ENCODE results near the gene EYS. TPM values are rescaled to one million over a fixed set of nuclear protein-coding genes. Genes with fewer than 3 reads are reported as not detected.

EYS gene
- total and polyA plus RNA-seq, 2 of the 13 experiments (the other 11 are each of a cell fraction or from before 2014, with no cell fraction given): 0.04 to 0.07 TPM

GRCh38 chr6:65126667-65127066, 580.4 kb downstream of the EYS start (continued):
- TF ChIP-seq ZNF460 (CRISPR knock-in tag; IDR thresholded peaks at IDR 0.05; ENCODE audit: borderline replicate concordance) (no peak), ZNF432 (CRISPR knock-in tag; IDR thresholded peaks at IDR 0.05; ENCODE audit: borderline replicate concordance) (no peak), SRY (CRISPR knock-in tag; IDR thresholded peaks at IDR 0.05) (no peak), POLR2AphosphoS5 (IDR thresholded peaks at IDR 0.05; ENCODE audit: low read depth, low read length) (no peak), RXRA (CRISPR knock-in tag; IDR thresholded peaks at IDR 0.05) (no peak), FOXK2 (IDR thresholded peaks at IDR 0.05) (no peak)

GRCh38 chr6:65123521-65123920, 583.5 kb downstream of the EYS start:
- FAIRE-seq: no peak
- Histone ChIP-seq H3K27ac (ENCODE audit: extremely low read length, insufficient read depth, low read length) (no peak overlapping the region), H3K4me1 (ENCODE audit: insufficient read depth, low read length) (no peaks in the 10 kb centered on the region), H3K36me3 (replicated peaks in 1 of 2; ENCODE audit: control insufficient read depth in 1 of 2, insufficient read depth in 2 of 2, low read length in 2 of 2) (no peaks in the 10 kb centered on the region), H3K9ac (ENCODE audit: insufficient read depth, low read depth, low read length) (no peak overlapping the region), H3K79me2 (ENCODE audit: insufficient read depth, low read length) (no peaks in the 10 kb centered on the region), H3K4me2 (ENCODE audit: low read depth, low read length) (no peak overlapping the region), H3K9me3 (ENCODE audit: low read length) (no peaks in the 10 kb centered on the region), H3K4me3 (replicated peaks in 1 of 3; ENCODE audit: insufficient read depth in 1 of 3, low read depth in 2 of 3, low read length in 3 of 3) (no peak overlapping the region), H4K20me1 (ENCODE audit: insufficient read depth, low read length) (no peaks in the 10 kb centered on the region), H2AFZ (ENCODE audit: low read length) (no peak overlapping the region), H3K27me3 (ENCODE audit: control insufficient read depth in 1 of 2, insufficient read depth in 2 of 2, low read length in 2 of 2) (no peaks in the 10 kb centered on the region)
- no peak for ATAC-seq
- intact Hi-C loops (cut with micrococcal nuclease; ENCODE audit: unreplicated experiment) (no loop called here), in situ Hi-C loops (cut with HindIII; ENCODE audit: extremely low pct_ligation_motif_present, low pct_unique_long_range_greater_than_20kb) (no loop called here)
- POLR2A ChIA-PET: no interaction called here
- TF ChIP-seq DPF2 (CRISPR knock-in tag; IDR thresholded peaks at IDR 0.05; ENCODE audit: borderline replicate concordance, low read depth): no peak
- no peak for DNase-seq (ENCODE audit: low spot score)
- WGBS (ENCODE audit: low lambda C conversion rate): 0% methylated on average over 1 of the region's 1 CpG
- no TSS peak for BruUV-seq (replicated peaks)
- CTCF ChIA-PET (ENCODE audit: low intra/inter-chr PET ratio, low total read pairs): no interaction called here

- Histone ChIP-seq H3K4me2 (ENCODE audit: low read depth, low read length) (no peak overlapping the region), H3K9ac (ENCODE audit: insufficient read depth, low read depth, low read length) (no peak overlapping the region), H3K36me3 (replicated peaks in 1 of 2; ENCODE audit: control insufficient read depth in 1 of 2, insufficient read depth in 2 of 2, low read length in 2 of 2) (no peaks in the 10 kb centered on the region), H3K79me2 (ENCODE audit: insufficient read depth, low read length) (no peaks in the 10 kb centered on the region), H3K4me3 (replicated peaks in 1 of 3; ENCODE audit: insufficient read depth in 1 of 3, low read depth in 2 of 3, low read length in 3 of 3) (no peak overlapping the region), H4K20me1 (ENCODE audit: insufficient read depth, low read length) (no peaks in the 10 kb centered on the region), H2AFZ (ENCODE audit: low read length) (no peak overlapping the region), H3K9me3 (ENCODE audit: low read length) (no peaks in the 10 kb centered on the region), H3K27me3 (ENCODE audit: control insufficient read depth in 1 of 2, insufficient read depth in 2 of 2, low read length in 2 of 2) (no peaks in the 10 kb centered on the region), H3K27ac (ENCODE audit: extremely low read length, insufficient read depth, low read length) (no peak overlapping the region), H3K4me1 (ENCODE audit: insufficient read depth, low read length) (no peaks in the 10 kb centered on the region)
- in situ Hi-C loops (cut with HindIII; ENCODE audit: extremely low pct_ligation_motif_present, low pct_unique_long_range_greater_than_20kb) (no loop called here), intact Hi-C loops (cut with micrococcal nuclease; ENCODE audit: unreplicated experiment) (no loop called here)
- DNase-seq (ENCODE audit: low spot score) (no peak), ATAC-seq (no peak), FAIRE-seq (no peak)
- no TSS peak for BruUV-seq (replicated peaks)
- 0% methylated on average over 3 of the region's 3 CpGs for WGBS (ENCODE audit: low lambda C conversion rate)
- ChIA-PET POLR2A (no interaction called here), CTCF (ENCODE audit: low intra/inter-chr PET ratio, low total read pairs) (no interaction called here)
- TF ChIP-seq HOMEZ (CRISPR knock-in tag; IDR thresholded peaks at IDR 0.05; ENCODE audit: low read depth) (no peak), ZNF773 (CRISPR knock-in tag; IDR thresholded peaks at IDR 0.05; ENCODE audit: borderline replicate concordance) (no peak), ZMAT3 (CRISPR knock-in tag; conservative IDR thresholded peaks at IDR 0.05) (no peak), ZKSCAN1 (IDR thresholded peaks at IDR 0.05; ENCODE audit: low read length) (no peak), U2AF2 (IDR thresholded peaks at IDR 0.05; ENCODE audit: low read depth, low read length) (no peak), ZNF235 (CRISPR knock-in tag; IDR thresholded peaks at IDR 0.05; ENCODE audit: borderline replicate concordance) (no peak), PHF8 (CRISPR knock-in tag; IDR thresholded peaks at IDR 0.05) (no peak), YEATS4 (CRISPR knock-in tag; IDR thresholded peaks at IDR 0.05; ENCODE audit: borderline replicate concordance) (no peak), E2F5 (CRISPR knock-in tag; conservative IDR thresholded peaks at IDR 0.05) (no peak)
Observed at GRCh38 chr6:65117817-65118409, 589.1 kb downstream of the EYS start.

All from HepG2 (cell line).